ENCODE data around the gene OR51B2.

- TF ChIP-seq REST (IDR thresholded peaks at IDR 0.05; ENCODE audit: insufficient read depth in 1 of 2, low read depth in 2 of 2, low read length in 2 of 2) = no peak
- TF ChIP-seq POLR2AphosphoS5 (IDR thresholded peaks at IDR 0.05; ENCODE audit: low read depth, low read length) = no peak
- no peak for TF ChIP-seq TAF1 (IDR thresholded peaks at IDR 0.05; ENCODE audit: borderline replicate concordance, insufficient read depth, low read length)
- no peak for TF ChIP-seq SIN3A (IDR thresholded peaks at IDR 0.05; ENCODE audit: borderline replicate concordance, insufficient read depth, low read length)
- no peak for TF ChIP-seq FOXP2 (optimal IDR thresholded peaks at IDR 0.05; ENCODE audit: borderline replicate concordance, extremely low read depth, extremely low read length, insufficient read depth)
Observed at GRCh38 chr11:5303626-5304025, 20.5 kb downstream of the OR51B2 start.
